Fibroblast of mammary gland (primary cell): Measurements from ENCODE around the gene NAIF1.

Experiments used
- DNase-seq: peaks from one replicate; pipeline ENCODE4 v3.0.0-alpha.2; 2010; ENCODE audit warnings: low read depth
- H3K4me3 ChIP-seq: 2 replicates; pipeline ENCODE4 v1.5.1; 2011; ENCODE audit warnings: low read depth, mild to moderate bottlenecking, low read length, moderate library complexity; ENCODE audit not compliant: control insufficient read depth
- CTCF ChIP-seq: conservative IDR thresholded peaks from 2 replicates; pipeline ENCODE4 v1.5.1; 2011; ENCODE audit warnings: low read depth, low read length, inconsistent platforms; ENCODE audit not compliant: control insufficient read depth, insufficient read depth

NAIF1 gene

DNA sequence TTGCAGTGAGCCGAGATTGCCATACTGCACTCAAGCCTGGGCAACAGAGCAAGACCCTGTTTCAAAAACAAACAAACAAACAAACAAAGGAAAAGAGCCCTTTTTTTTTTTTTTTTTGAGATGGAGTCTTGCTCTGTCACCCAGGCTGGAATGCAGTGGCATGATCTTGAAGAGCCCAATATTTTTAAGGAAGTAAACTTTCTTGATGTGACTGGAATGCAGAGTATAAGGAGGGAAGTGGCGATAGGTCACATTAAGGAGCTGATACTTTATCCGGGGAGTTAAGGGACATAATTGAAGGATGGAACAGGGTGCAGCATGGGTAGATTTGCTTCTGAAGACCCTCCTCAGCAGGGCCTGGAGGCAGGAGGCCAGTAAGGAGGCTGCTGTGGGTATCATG lies 13.0 kb downstream of the NAIF1 start:
- no peak for TF ChIP-seq CTCF
- no peak overlapping the region for H3K4me3 ChIP-seq
- DNase-seq, result no peak

DNA sequence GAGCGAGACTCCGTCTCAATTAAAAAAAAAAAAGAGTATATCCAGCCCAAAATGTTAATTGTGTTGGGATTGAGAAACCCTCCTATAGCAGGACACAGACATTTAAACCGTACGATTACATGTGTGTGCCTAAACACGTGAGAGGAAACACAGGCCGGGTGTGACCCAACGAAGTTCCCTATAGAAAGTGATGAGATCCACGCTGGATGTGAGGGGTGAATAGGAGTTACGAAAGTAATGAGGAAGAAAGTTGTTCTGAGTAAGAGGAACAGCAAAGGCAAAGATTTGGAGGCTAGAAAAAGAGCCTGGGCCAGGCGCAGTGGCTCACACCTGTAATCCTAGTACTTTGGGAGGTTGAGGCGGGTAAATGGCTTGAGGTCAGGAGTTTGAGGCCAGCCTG lies 13.6 kb downstream of the NAIF1 start:
- DNase-seq, result no peak

GRCh38 chr9:128051932-128052709 lies 15.0 kb downstream of the NAIF1 start:
- no peak for TF ChIP-seq CTCF
- DNase-seq, result no peak
- H3K4me3 ChIP-seq, result no peak overlapping the region

More for the DNA sequence above, 13.6 kb downstream of the NAIF1 start:
- no peak overlapping the region for H3K4me3 ChIP-seq
- TF ChIP-seq CTCF, result no peak

DNA sequence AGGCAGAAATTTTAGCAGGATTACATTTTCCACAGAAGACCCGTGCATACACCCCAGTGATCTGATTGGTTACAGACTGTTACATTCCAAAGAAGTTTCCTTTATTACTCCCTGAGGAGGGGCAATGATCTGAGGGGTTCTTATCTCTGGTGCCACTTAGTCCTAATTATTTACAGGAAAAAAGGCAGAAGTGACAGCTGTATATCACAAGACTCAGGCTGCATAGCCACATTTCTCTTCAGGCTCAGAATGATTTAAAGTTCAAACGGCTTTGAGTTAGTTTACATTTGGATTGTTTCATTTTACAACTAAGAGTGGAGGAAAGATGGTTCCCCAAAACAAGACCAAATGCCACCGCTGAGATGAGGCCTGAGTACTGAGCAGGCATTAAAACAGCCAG lies 17.3 kb downstream of the NAIF1 start:
- no peak for DNase-seq
- no peak for TF ChIP-seq CTCF
- no peak overlapping the region for H3K4me3 ChIP-seq

DNA sequence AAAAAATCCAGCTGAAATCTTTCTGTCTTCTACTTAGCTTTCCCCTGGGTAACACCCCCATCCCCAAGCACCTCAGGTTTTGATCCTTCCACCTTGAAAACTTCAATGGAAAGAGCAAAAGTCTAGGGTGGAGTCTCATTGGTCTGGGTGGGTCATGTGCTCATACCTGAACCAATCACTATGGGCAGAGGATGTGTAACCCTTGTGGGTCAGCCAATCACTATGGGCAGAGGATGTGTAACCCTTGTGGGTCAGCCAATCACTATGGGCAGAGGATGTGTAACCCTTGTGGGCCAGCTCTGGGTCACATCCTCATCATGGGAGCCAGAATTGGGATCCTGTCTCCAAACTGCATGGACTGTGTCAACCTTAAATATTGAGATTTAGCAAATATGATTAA lies 18.5 kb downstream of the NAIF1 start:
- H3K4me3 ChIP-seq, result no peak overlapping the region
- no peak for TF ChIP-seq CTCF
- no peak for DNase-seq

DNA sequence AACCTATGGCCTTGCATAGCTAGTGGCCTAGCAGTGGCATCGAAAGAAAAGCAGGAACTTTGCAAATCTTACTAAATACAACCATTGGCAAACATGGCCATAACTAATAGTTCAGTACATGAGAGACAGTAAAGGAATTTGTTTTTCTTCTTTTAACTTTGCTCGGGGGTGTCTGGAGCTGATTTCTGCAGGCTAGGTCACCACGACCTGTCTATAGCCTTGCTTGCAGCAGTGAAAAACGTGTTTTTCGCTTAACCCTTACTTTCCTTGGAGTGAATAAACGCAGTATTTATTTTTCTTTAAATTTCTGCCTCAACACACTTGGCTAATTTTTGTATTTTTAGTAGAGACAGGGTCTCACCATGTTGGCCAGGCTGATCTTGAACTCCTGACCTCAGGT lies 19.9 kb downstream of the NAIF1 start:
- TF ChIP-seq CTCF, result no peak
- DNase-seq, result no peak
- no peak overlapping the region for H3K4me3 ChIP-seq
